ENCODE results near the gene C2orf42. TPM values are rescaled to one million over a fixed set of nuclear protein-coding genes. Genes with fewer than 3 reads are reported as not detected.
"Not testable (repeated sequence)": the region's sequence is repeated elsewhere in the genome, so short reads cannot be mapped to it uniquely, and the experiment has no call there.

C2orf42 gene
- polyA plus RNA-seq, 1 experiment: 9.8 TPM

DNA sequence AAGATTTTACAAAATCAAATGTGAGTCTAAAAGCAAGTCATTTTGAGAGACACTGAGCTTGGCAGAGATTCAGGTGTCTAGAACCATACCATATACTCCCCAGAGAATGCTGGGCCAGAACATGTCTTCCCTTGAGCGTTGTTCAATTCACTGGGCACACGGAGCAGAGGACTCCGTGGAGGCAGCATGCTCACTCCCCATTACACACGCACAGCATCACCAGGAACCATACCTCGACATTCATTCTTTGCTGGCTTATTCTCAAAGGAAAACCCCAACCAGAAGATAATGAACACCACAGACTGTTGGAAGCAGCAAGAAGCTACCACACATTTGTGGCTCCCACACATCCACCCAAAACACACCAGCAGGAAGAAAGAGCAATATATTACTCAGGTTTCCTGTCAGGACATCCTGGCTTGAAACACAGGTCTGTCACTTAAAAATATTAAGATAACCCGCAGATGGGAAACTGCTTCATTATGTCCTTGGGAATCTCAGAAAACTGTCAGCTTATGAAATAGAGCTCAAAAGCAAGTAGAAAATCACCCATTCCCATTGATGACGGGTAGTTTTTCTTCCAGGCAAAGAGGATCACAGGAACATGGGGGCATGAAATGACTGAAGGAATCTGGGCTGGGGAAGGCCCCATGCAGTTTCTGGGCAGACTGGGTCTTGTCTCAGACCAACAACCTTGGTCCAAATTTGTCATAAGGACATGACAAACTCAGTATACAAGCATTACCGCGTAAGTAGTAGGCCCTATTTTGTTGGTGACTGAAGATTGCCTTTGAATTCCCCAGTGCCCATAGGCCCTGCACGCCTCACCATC, 57.1 kb downstream of the C2orf42 start:
- no peaks in the 10 kb centered on the region for H3K27me3 ChIP-seq (ENCODE audit: control insufficient read depth, insufficient read depth, low read length)
- TF ChIP-seq, protein P1, sequence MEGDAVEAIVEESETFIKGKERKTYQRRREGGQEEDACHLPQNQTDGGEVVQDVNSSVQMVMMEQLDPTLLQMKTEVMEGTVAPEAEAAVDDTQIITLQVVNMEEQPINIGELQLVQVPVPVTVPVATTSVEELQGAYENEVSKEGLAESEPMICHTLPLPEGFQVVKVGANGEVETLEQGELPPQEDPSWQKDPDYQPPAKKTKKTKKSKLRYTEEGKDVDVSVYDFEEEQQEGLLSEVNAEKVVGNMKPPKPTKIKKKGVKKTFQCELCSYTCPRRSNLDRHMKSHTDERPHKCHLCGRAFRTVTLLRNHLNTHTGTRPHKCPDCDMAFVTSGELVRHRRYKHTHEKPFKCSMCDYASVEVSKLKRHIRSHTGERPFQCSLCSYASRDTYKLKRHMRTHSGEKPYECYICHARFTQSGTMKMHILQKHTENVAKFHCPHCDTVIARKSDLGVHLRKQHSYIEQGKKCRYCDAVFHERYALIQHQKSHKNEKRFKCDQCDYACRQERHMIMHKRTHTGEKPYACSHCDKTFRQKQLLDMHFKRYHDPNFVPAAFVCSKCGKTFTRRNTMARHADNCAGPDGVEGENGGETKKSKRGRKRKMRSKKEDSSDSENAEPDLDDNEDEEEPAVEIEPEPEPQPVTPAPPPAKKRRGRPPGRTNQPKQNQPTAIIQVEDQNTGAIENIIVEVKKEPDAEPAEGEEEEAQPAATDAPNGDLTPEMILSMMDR (IDR thresholded peaks at IDR 0.05; ENCODE audit: insufficient read depth, low read depth, low read length): no peak
- no peaks in the 10 kb centered on the region for H3K36me3 ChIP-seq (ENCODE audit: control insufficient read depth, insufficient read depth, low read length)
- ChIA-PET POLR2A (no interaction called here), CTCF (interaction anchor here (0.5 to 2.8 kb wide), 6 partner anchors 8 to 1861 kb away, joined by 3 to 11 read pairs (median 4); partner anchors contain the start of gene MXD1)
- no peak for DNase-seq (ENCODE audit: low read depth)
- no peak overlapping the region for H3K4me3 ChIP-seq (ENCODE audit: low read depth, low read length)

DNA sequence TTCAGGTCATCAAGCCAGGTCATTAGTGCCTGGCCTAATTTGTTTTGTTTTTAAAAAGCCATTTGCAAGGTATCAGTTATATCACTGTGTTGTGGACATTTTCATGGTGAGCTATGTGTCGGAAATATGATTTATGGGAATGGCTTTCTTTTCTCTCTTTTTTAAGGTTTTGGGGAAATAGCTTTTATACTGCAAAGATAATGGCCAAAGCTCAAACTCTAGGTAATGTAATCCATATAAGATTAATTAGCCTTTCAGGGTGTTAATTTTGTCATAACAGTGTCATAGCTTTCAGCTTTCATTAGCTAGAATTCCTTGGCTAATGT, 57.7 kb downstream of the C2orf42 start:
- Histone ChIP-seq H3K27me3 (ENCODE audit: control insufficient read depth, insufficient read depth, low read length) (no peaks in the 10 kb centered on the region), H3K4me3 (ENCODE audit: low read depth, low read length) (no peak overlapping the region), H3K36me3 (ENCODE audit: control insufficient read depth, insufficient read depth, low read length) (no peaks in the 10 kb centered on the region)
- DNase-seq (ENCODE audit: low read depth): no peak
- POLR2A ChIA-PET: interaction anchor here (1.3 kb wide), 1 partner anchor 45 kb away, joined by 3 read pairs; no protein-coding TSS in a partner anchor
- CTCF ChIA-PET: interaction anchor here (0.5 to 2.0 kb wide), 3 partner anchors 10 to 1862 kb away, joined by 3 to 4 read pairs (median 3); partner anchors contain the start of gene MXD1
- TF ChIP-seq, protein P1 (IDR thresholded peaks at IDR 0.05; ENCODE audit: insufficient read depth, low read depth, low read length): no peak

DNA sequence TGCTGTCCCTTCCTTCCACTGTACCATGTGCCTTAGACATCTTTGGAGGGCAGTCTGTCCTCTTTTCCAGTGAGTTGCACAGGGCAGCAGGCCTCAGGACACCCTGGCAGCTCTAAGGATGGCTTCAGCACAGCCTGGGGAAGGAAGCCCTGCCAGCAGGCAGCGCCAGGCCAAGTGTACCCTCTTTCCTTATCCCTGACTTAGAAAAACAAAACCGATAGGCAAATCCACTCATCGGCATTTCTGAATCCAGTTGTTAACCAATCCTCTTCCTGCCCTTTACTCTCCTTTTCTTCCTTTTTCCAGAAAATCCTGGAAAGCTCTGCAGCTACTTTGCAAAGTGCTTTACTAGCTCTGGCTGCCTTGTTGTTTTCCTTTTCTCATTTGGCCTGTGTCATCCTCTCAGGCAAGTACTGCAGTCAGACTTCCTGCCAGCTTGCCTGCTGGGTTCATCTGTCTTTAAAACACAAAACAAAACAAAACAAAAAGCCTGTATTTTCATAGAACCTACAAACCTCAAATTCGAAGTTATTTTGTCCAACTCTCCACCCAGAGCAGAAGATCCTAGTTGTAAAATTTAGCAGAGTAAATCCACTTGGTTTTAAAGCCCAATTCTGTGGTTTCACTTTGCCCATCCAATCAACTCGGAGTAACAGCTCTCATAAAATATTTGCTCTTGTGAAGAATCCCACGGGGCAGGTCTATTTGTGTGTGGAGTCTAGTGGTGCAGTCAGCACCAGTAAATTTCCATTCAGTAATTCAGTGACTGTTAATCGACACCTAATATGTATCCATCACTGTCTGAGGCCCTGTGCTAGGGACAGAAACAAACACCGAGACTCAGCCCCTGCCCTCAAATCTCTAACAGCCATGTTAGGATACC, 58.3 kb downstream of the C2orf42 start:
- POLR2A ChIA-PET: interaction anchor here (1.3 kb wide), 1 partner anchor 44 kb away, joined by 3 read pairs; no protein-coding TSS in a partner anchor
- H3K4me3 ChIP-seq (ENCODE audit: low read depth, low read length): no peak overlapping the region
- DNase-seq (ENCODE audit: low read depth): no peak
- no peaks in the 10 kb centered on the region for H3K27me3 ChIP-seq (ENCODE audit: control insufficient read depth, insufficient read depth, low read length)
- CTCF ChIA-PET: interaction anchor here (1.2 to 2.0 kb wide), 2 partner anchors 10 to 218 kb away, joined by 3 to 4 read pairs; partner anchors contain the start of gene MXD1
- no peaks in the 10 kb centered on the region for H3K36me3 ChIP-seq (ENCODE audit: control insufficient read depth, insufficient read depth, low read length)
- TF ChIP-seq, protein P1 (IDR thresholded peaks at IDR 0.05; ENCODE audit: insufficient read depth, low read depth, low read length): no peak

DNA sequence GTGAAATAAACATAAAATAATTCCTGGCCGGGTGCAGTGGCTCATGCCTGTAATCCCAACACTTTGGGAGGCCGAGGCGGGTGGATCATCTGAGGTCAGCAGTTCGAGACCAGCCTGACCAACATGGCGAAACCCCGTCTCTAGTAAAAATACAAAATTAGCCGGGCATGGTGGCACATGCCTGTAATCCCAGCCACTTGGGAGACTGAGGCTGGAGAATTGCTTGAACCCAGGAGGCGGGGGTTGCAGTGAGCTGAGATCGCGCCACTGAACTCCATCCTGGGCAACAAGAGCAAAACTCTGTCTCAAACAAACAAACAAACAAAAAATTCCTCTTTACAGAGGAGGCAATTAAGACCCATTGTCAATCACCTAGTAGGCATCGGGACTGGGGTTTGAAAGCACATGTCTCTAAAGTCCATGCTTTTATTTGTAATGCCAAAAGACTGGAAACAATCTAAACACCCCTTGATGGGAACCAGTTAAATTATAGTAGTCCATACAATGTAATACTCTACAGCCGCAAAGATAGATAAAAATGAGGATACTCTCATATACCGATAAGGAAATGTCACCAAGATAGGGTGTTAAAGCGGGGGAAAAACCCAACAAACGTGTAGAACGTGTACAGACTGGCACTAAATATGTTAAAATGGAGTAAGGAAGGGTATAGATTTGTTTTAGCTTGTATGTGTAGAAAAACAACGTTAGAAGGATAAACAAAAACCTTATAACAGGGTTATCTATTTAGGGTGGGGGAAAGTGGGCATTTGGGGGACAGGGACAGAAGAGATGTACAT, 59.3 kb downstream of the C2orf42 start:
- not testable (repeated sequence) for H3K36me3 ChIP-seq (ENCODE audit: control insufficient read depth, insufficient read depth, low read length); DNase-seq (ENCODE audit: low read depth); H3K4me3 ChIP-seq (ENCODE audit: low read depth, low read length); H3K27me3 ChIP-seq (ENCODE audit: control insufficient read depth, insufficient read depth, low read length)
- CTCF ChIA-PET: interaction anchor here (2.0 kb wide), 1 partner anchor 217 kb away, joined by 4 read pairs; the partner anchor contains the start of gene MXD1
- POLR2A ChIA-PET: interaction anchor here (1.3 kb wide), 1 partner anchor 43 kb away, joined by 3 read pairs; no protein-coding TSS in a partner anchor

DNA sequence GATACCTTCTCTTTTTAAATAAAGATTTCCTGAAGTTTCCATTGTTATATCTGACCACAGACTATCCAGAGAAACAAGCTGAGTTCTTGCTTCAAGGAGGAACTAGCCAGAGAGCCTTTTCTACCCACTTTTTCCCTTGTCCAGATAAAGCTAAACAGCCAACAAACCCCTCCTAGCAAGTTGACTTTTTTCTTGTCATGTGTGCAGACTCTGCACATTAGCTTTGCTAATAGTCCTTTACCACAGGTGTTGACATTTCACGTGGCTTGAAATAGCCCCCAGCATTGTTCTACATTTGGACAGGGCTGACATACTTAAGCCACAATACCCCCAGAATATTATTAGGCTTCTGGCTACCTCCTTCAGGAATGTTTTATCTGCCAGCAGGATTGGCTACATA, 62.8 kb downstream of the C2orf42 start:
- no peak for DNase-seq (ENCODE audit: low read depth)
- TF ChIP-seq, protein P1 (IDR thresholded peaks at IDR 0.05; ENCODE audit: insufficient read depth, low read depth, low read length): no peak
- Histone ChIP-seq H3K4me3 (ENCODE audit: low read depth, low read length) (no peak overlapping the region), H3K36me3 (ENCODE audit: control insufficient read depth, insufficient read depth, low read length) (no peaks in the 10 kb centered on the region), H3K27me3 (ENCODE audit: control insufficient read depth, insufficient read depth, low read length) (no peaks in the 10 kb centered on the region)
- ChIA-PET CTCF (interaction anchor here (1.3 to 1.5 kb wide), 2 partner anchors 15 to 214 kb away, joined by 4 to 5 read pairs; partner anchors contain the start of gene MXD1), POLR2A (no interaction called here)

All from BJ (cell line).